ENCODE data around the gene NID1. TPM values are rescaled to one million over a fixed set of nuclear protein-coding genes. Genes with fewer than 3 reads are reported as not detected.

The NID1 gene
- total and polyA plus RNA-seq, 4 donors = 15.4 to 151 (median 45.1) TPM

- WGBS, 2 donors = 97 to 100% methylated on average over 5 of the region's 5 CpGs
- ATAC-seq (ENCODE audit: insufficient read depth, low FRiP score) = no peak
- H3K9me3 ChIP-seq (ENCODE audit: control insufficient read depth in 4 of 4, insufficient read depth in 3 of 4, low read length in 3 of 4) = peaks cover 0 to 3% (median 0%) of the 10 kb centered on the region in 4 donors
Measured at GRCh38 chr1:236045771-236046170, 19.1 kb downstream of the NID1 start.

DNA sequence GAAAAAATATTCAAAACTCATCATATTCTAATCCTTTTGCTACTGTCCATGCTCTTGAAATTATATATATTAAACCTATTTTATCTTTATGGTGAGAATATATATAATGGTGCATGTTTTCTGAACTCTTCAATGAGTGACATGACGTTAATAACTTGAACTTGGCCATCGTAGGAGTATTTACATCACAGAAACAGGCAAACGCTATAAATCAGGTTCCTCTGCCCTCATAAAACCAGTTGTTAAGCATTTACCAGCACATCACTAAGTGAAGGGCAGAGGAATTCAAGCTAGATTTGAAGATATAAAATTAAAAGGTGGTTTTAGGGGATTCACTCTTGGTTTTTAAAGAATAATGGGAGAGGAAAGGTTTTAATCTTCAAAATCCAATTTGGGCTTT, 20.5 kb downstream of the NID1 start:
- H3K27me3 ChIP-seq (ENCODE audit: control insufficient read depth in 3 of 3, insufficient read depth in 3 of 3, low read length in 2 of 3) = no peaks in the 10 kb centered on the region
- DNase-seq (no peak), ATAC-seq (ENCODE audit: insufficient read depth, low FRiP score) (no peak)
- peaks cover 6 to 15% (median 12%) of the 10 kb centered on the region in 5 donors for H3K4me1 ChIP-seq (ENCODE audit: control insufficient read depth in 5 of 5, insufficient read depth in 5 of 5, low read length in 5 of 5)
- H3K9ac ChIP-seq (ENCODE audit: insufficient read depth in 1 of 2, low read length in 2 of 2) = no peak overlapping the region
- WGBS, 2 donors = 87 to 92% methylated on average over 3 of the region's 3 CpGs
- H3K36me3 ChIP-seq (ENCODE audit: control insufficient read depth in 4 of 4, insufficient read depth in 4 of 4, low read length in 4 of 4) = peaks cover 17 to 39% (median 34%) of the 10 kb centered on the region in 4 donors
- peaks cover 0 to 3% (median 0%) of the 10 kb centered on the region in 4 donors for H3K9me3 ChIP-seq (ENCODE audit: control insufficient read depth in 4 of 4, insufficient read depth in 3 of 4, low read length in 3 of 4)
- H3K4me3 ChIP-seq = no peak overlapping the region
- no peak overlapping the region for H3K27ac ChIP-seq (ENCODE audit: low read depth in 1 of 2, low read length in 1 of 2)
- no peak for TF ChIP-seq CTCF (IDR thresholded peaks at IDR 0.05; ENCODE audit: control extremely low read depth, extremely low read depth)

More at GRCh38 chr1:236045771-236046170, 19.1 kb downstream of the NID1 start:
- Histone ChIP-seq H3K27me3 (ENCODE audit: control insufficient read depth in 3 of 3, insufficient read depth in 3 of 3, low read length in 2 of 3) (no peaks in the 10 kb centered on the region), H3K4me3 (no peak overlapping the region), H3K36me3 (ENCODE audit: control insufficient read depth in 4 of 4, insufficient read depth in 4 of 4, low read length in 4 of 4) (peaks cover 17 to 39% (median 34%) of the 10 kb centered on the region in 4 donors), H3K4me1 (ENCODE audit: control insufficient read depth in 5 of 5, insufficient read depth in 5 of 5, low read length in 5 of 5) (peaks cover 0 to 9% (median 5%) of the 10 kb centered on the region in 5 donors), H3K9ac (ENCODE audit: insufficient read depth in 1 of 2, low read length in 2 of 2) (no peak overlapping the region), H3K27ac (ENCODE audit: low read depth in 1 of 2, low read length in 1 of 2) (no peak overlapping the region)
- DNase-seq = no peak
- no peak for TF ChIP-seq CTCF (IDR thresholded peaks at IDR 0.05; ENCODE audit: control extremely low read depth, extremely low read depth)

- peak overlapping the region in 1 of 2 donors; percentile 39 for H3K27ac ChIP-seq (ENCODE audit: low read depth in 1 of 2, low read length in 1 of 2)
- ATAC-seq (ENCODE audit: insufficient read depth, low FRiP score) = no peak
- peaks cover 14 to 47% (median 28%) of the 10 kb centered on the region in 4 donors for H3K36me3 ChIP-seq (ENCODE audit: control insufficient read depth in 4 of 4, insufficient read depth in 4 of 4, low read length in 4 of 4)
Measured at GRCh38 chr1:236041631-236042618, 23.0 kb downstream of the NID1 start.

More at GRCh38 chr1:236041631-236042618, 23.0 kb downstream of the NID1 start:
- 94 to 97% methylated on average over 17 of the region's 17 CpGs for WGBS, 2 donors
- Histone ChIP-seq H3K4me1 (ENCODE audit: control insufficient read depth in 5 of 5, insufficient read depth in 5 of 5, low read length in 5 of 5) (peaks cover 6 to 14% (median 12%) of the 10 kb centered on the region in 5 donors), H3K27me3 (ENCODE audit: control insufficient read depth in 3 of 3, insufficient read depth in 3 of 3, low read length in 2 of 3) (no peaks in the 10 kb centered on the region), H3K4me3 (no peak overlapping the region), H3K9me3 (ENCODE audit: control insufficient read depth in 4 of 4, insufficient read depth in 3 of 4, low read length in 3 of 4) (peaks cover 0 to 3% (median 0%) of the 10 kb centered on the region in 4 donors), H3K9ac (ENCODE audit: insufficient read depth in 1 of 2, low read length in 2 of 2) (no peak overlapping the region)
- DNase-seq = no peak
- no peak for TF ChIP-seq CTCF (IDR thresholded peaks at IDR 0.05; ENCODE audit: control extremely low read depth, extremely low read depth)

All from lung (tissue), 12 donors.